H1 (cell line): ENCODE measurements around the gene ATXN7L3. TPM values are rescaled to one million over a fixed set of nuclear protein-coding genes. Genes with fewer than 3 reads are reported as not detected.

ENCODE experiments used
- KDM4A ChIP-seq: IDR thresholded peaks from one replicate; pipeline ENCODE4 v1.7.1; 2012; ENCODE audit warnings: low read depth, mild to moderate bottlenecking, moderate library complexity, low read length, inconsistent platforms; ENCODE audit not compliant: severe bottlenecking
- KDM5A ChIP-seq: fragments of 200-600 bp; IDR thresholded peaks from 2 replicates; pipeline ENCODE4 v1.7.1; 2012; ENCODE audit warnings: mild to moderate bottlenecking, low read length, inconsistent platforms, mixed read lengths
- TEAD4 ChIP-seq: IDR thresholded peaks from 2 replicates; pipeline ENCODE4 v1.6.1; 2012; ENCODE audit warnings: low read depth, low read length, inconsistent platforms, mixed read lengths
- polyA plus RNA-seq, 7 experiments: library from polyadenylated mRNA; depleted of rRNA in 3 of 7; stranded (reverse) in 5 of 7; unstranded in 2 of 7; fragments of >200 nt in 5 of 7; fragments of 200-250 nt in 2 of 7; gene quantifications; 1 replicate in 5 of 7; 2 replicates in 1 of 7; 4 replicates in 1 of 7; pipeline versions ENCODE4 v1.2.1 to v1.2.3, GENCODE V29; 2011 to 2013; ENCODE audit warnings: missing spikeins in 2 of 7, mixed read lengths in 2 of 7
- total RNA-seq: library from RNA; stranded (reverse); fragmentation: NEBNext Ultra II Directional; extraction: Animal tissue kit (Norgen Biotek cat#: 25700); gene quantifications from 2 replicates; pipeline ENCODE4 v1.2.1, GENCODE V29; 2021
- TF ChIP-seq, protein P1 (sequence below): fragments of 300-600 bp; sonication (generic); IDR thresholded peaks from 2 replicates; pipeline ENCODE4 v1.7.1; 2012; ENCODE audit warnings: low read length, moderate library complexity, mild to moderate bottlenecking, inconsistent platforms; ENCODE audit not compliant: insufficient replicate concordance

ATXN7L3 gene
- total and polyA plus RNA-seq, 2 of the 8 experiments (the other 6 are each of a cell fraction or from before 2014, with no cell fraction given) = 53.7 to 103 TPM

DNA sequence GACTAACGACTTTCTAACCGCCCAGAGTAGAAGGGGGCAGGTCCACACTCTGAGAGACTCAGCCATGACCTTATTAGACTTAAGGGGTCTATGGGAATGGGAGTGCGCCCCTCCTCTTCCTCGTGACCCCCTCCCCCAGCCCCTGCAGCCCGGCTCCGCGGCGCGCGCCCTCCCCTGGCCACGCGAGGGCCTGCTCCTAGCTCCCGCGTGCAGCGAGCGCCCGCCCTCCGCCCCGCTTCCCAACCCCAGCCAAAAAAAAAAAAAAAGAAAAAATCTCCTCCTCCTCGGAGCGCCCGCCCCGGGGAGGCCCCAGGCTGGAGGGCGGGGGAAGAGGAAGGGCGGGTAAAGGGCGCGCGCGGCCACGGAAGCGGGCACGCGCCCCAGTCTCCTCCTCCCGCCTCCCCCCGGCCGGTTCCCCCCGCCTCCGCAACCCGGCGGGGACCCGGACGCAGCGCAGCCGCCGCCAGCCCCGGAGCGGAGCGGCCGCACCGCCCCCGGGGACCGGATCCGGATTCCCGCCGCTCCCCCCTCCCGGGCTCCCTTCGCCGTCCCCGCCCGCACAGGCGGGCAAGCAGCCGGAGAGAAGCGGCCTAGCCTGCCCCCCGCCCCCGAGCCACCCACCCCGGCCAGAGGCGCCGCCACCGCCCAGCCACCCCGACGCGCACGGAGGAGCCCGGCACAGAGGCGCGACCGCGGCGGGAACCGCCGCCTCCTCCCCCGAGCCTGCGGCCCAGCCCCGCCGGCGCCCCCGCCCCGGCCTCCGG lies 18.8 kb upstream of the ATXN7L3 start (continued):
- no peak for TF ChIP-seq TEAD4
- TF ChIP-seq KDM4A = no peak
- no peak for TF ChIP-seq KDM5A
- TF ChIP-seq, protein P1, sequence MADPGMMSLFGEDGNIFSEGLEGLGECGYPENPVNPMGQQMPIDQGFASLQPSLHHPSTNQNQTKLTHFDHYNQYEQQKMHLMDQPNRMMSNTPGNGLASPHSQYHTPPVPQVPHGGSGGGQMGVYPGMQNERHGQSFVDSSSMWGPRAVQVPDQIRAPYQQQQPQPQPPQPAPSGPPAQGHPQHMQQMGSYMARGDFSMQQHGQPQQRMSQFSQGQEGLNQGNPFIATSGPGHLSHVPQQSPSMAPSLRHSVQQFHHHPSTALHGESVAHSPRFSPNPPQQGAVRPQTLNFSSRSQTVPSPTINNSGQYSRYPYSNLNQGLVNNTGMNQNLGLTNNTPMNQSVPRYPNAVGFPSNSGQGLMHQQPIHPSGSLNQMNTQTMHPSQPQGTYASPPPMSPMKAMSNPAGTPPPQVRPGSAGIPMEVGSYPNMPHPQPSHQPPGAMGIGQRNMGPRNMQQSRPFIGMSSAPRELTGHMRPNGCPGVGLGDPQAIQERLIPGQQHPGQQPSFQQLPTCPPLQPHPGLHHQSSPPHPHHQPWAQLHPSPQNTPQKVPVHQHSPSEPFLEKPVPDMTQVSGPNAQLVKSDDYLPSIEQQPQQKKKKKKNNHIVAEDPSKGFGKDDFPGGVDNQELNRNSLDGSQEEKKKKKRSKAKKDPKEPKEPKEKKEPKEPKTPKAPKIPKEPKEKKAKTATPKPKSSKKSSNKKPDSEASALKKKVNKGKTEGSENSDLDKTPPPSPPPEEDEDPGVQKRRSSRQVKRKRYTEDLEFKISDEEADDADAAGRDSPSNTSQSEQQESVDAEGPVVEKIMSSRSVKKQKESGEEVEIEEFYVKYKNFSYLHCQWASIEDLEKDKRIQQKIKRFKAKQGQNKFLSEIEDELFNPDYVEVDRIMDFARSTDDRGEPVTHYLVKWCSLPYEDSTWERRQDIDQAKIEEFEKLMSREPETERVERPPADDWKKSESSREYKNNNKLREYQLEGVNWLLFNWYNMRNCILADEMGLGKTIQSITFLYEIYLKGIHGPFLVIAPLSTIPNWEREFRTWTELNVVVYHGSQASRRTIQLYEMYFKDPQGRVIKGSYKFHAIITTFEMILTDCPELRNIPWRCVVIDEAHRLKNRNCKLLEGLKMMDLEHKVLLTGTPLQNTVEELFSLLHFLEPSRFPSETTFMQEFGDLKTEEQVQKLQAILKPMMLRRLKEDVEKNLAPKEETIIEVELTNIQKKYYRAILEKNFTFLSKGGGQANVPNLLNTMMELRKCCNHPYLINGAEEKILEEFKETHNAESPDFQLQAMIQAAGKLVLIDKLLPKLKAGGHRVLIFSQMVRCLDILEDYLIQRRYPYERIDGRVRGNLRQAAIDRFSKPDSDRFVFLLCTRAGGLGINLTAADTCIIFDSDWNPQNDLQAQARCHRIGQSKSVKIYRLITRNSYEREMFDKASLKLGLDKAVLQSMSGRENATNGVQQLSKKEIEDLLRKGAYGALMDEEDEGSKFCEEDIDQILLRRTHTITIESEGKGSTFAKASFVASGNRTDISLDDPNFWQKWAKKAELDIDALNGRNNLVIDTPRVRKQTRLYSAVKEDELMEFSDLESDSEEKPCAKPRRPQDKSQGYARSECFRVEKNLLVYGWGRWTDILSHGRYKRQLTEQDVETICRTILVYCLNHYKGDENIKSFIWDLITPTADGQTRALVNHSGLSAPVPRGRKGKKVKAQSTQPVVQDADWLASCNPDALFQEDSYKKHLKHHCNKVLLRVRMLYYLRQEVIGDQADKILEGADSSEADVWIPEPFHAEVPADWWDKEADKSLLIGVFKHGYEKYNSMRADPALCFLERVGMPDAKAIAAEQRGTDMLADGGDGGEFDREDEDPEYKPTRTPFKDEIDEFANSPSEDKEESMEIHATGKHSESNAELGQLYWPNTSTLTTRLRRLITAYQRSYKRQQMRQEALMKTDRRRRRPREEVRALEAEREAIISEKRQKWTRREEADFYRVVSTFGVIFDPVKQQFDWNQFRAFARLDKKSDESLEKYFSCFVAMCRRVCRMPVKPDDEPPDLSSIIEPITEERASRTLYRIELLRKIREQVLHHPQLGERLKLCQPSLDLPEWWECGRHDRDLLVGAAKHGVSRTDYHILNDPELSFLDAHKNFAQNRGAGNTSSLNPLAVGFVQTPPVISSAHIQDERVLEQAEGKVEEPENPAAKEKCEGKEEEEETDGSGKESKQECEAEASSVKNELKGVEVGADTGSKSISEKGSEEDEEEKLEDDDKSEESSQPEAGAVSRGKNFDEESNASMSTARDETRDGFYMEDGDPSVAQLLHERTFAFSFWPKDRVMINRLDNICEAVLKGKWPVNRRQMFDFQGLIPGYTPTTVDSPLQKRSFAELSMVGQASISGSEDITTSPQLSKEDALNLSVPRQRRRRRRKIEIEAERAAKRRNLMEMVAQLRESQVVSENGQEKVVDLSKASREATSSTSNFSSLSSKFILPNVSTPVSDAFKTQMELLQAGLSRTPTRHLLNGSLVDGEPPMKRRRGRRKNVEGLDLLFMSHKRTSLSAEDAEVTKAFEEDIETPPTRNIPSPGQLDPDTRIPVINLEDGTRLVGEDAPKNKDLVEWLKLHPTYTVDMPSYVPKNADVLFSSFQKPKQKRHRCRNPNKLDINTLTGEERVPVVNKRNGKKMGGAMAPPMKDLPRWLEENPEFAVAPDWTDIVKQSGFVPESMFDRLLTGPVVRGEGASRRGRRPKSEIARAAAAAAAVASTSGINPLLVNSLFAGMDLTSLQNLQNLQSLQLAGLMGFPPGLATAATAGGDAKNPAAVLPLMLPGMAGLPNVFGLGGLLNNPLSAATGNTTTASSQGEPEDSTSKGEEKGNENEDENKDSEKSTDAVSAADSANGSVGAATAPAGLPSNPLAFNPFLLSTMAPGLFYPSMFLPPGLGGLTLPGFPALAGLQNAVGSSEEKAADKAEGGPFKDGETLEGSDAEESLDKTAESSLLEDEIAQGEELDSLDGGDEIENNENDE = no peak
